Measurements from ENCODE around the gene CFAP57. TPM values are rescaled to one million over a fixed set of nuclear protein-coding genes. Genes with fewer than 3 reads are reported as not detected.

Gene CFAP57
- total and polyA plus RNA-seq, 9 of the 15 experiments (the other 6 are each of a cell fraction or from before 2014, with no cell fraction given): 0.04 to 0.22 (median 0.07) TPM; not detected in 3

- intact Hi-C loops (cut with micrococcal nuclease): no loop called here
- Histone ChIP-seq H3K4me1 (replicated peaks in 1 of 2; ENCODE audit: control insufficient read depth in 2 of 2, insufficient read depth in 2 of 2, low read length in 2 of 2) (peaks cover 0 to 16% of the 10 kb centered on the region in 2 experiments; a peak in 3 of 5 replicates), H3K27ac (ENCODE audit: extremely low read depth, low read depth, low read length) (no peak overlapping the region), H3K36me3 (ENCODE audit: control insufficient read depth, insufficient read depth, low read length) (no peaks in the 10 kb centered on the region), H4K20me1 (replicated peaks; ENCODE audit: control insufficient read depth, insufficient read depth, low read length) (peaks cover 11% of the 10 kb centered on the region), H3K27me3 (ENCODE audit: control insufficient read depth in 2 of 2, insufficient read depth in 2 of 2, low read length in 2 of 2) (peaks cover 48 to 85% of the 10 kb centered on the region in 2 experiments), H3K9me3 (replicated peaks; ENCODE audit: control insufficient read depth, insufficient read depth, low read depth, low read length) (no peaks in the 10 kb centered on the region), H3K4me2 (ENCODE audit: insufficient read depth, low read length) (no peak overlapping the region), H3K79me2 (ENCODE audit: control insufficient read depth, insufficient read depth, low read length) (no peaks in the 10 kb centered on the region), H3K9me1 (ENCODE audit: control insufficient read depth, insufficient read depth, low read length) (peaks cover 3% of the 10 kb centered on the region), H3K9ac (ENCODE audit: insufficient read depth in 1 of 2, low read depth in 2 of 2, low read length in 2 of 2) (no peak overlapping the region), H3K4me3 (no peak overlapping the region), H2AFZ (ENCODE audit: low read depth, low read length) (no peak overlapping the region)
- FAIRE-seq: peak; percentile 35
- DNase-seq (ENCODE audit: extremely low read depth in 1 of 4, low spot score in 3 of 4): no peak
- ATAC-seq: no peak
- CTCF ChIA-PET (ENCODE audit: low intra/inter-chr PET ratio): no interaction called here
- TF ChIP-seq CEBPB (tag; IDR thresholded peaks at IDR 0.05): peak; percentile 74
- TF ChIP-seq DDX20 (tag; IDR thresholded peaks at IDR 0.05; ENCODE audit: low read depth): no peak
- no peak for TF ChIP-seq CEBPG (CRISPR knock-in tag; IDR thresholded peaks at IDR 0.05)
- TF ChIP-seq CEBPG (tag; conservative IDR thresholded peaks at IDR 0.05 in 1 of 2, IDR thresholded peaks at IDR 0.05 in 1 of 2): 0 out of 4 replicates have a peak, but pooled peaks of 1 of the 2 experiments have one; percentile 35
- TF ChIP-seq ARNT (IDR thresholded peaks at IDR 0.05): no peak
- BruUV-seq (replicated peaks): no TSS peak
- POLR2A ChIA-PET: interaction anchor here (0.6 to 1.0 kb wide), 4 partner anchors 11 to 222 kb away, joined by 3 to 5 read pairs (median 4); no protein-coding TSS in a partner anchor
- in situ Hi-C loops (cut with MboI): no loop called here
- 4% methylated on average over 9 of the region's 9 CpGs for WGBS (ENCODE audit: insufficient coverage, low coverage, missing lambda C conversion rate)
Measured at GRCh38 chr1:43288058-43288784, 116.1 kb downstream of the CFAP57 start.

Data from K562 (cell line).